BLaER1 treated with 17β-estradiol and CSF1 and Interleukin-3, amounts not matched to agents 10 nM and 100 nM (cell line): ENCODE results near the gene ACTL10.

Experiments used
- H3K27ac ChIP-seq, 11 experiments: shearing (Covaris generic); formaldehyde crosslinking; 2 replicates each; pipeline ENCODE4 v1.8.1; 2022
- H3K27me3 ChIP-seq, 11 experiments: shearing (Covaris generic); formaldehyde crosslinking; 2 replicates each; pipeline ENCODE4 v1.8.1; 2022
- H3K36me3 ChIP-seq, 11 experiments: shearing (Covaris generic); formaldehyde crosslinking; 2 replicates each; pipeline ENCODE4 v1.8.1; 2022
- H3K4me1 ChIP-seq, 10 experiments: shearing (Covaris generic); formaldehyde crosslinking; 2 replicates each; pipeline ENCODE4 v1.8.1; 2022
- H3K4me2 ChIP-seq, 11 experiments: shearing (Covaris generic); formaldehyde crosslinking; 2 replicates each; pipeline ENCODE4 v1.8.1; 2022
- H3K4me3 ChIP-seq, 10 experiments: shearing (Covaris generic); formaldehyde crosslinking; 2 replicates each; pipeline ENCODE4 v1.8.1; 2022
- H3K9ac ChIP-seq, 11 experiments: shearing (Covaris generic); formaldehyde crosslinking; 2 replicates each; pipeline ENCODE4 v1.8.1; 2022
- H3K9me3 ChIP-seq, 11 experiments: shearing (Covaris generic); formaldehyde crosslinking; replicated peaks in 1 of 11; 2 replicates each; pipeline ENCODE4 v1.8.1; 2022
- H4K20me1 ChIP-seq, 11 experiments: shearing (Covaris generic); formaldehyde crosslinking; 2 replicates each; pipeline ENCODE4 v1.8.1; 2022
- Cebpa-rat ChIP-seq, 11 experiments: shearing (Covaris generic); IDR thresholded peaks; 2 replicates each; pipeline ENCODE4 v1.8.1; 2022

ACTL10 gene

GRCh38 chr20:33684533-33685327, 18.0 kb downstream of the ACTL10 start:
- peak overlapping the region; percentile 71 to 88 (median 82) for H3K4me3 ChIP-seq
- H3K4me2 ChIP-seq: peak overlapping the region; percentile 76 to 98 (median 93)
- peak overlapping the region in 10 of 11 experiments; percentile 46 to 96 (median 95); a peak in 18 of 22 replicates for H3K27ac ChIP-seq
- no peak for TF ChIP-seq Cebpa-rat (IDR thresholded peaks at IDR 0.05)
- H3K27me3 ChIP-seq: no peaks in the 10 kb centered on the region
- H3K4me1 ChIP-seq: peaks cover 38 to 92% (median 89%) of the 10 kb centered on the region in 10 experiments
- peak overlapping the region; percentile 72 to 98 (median 95); a peak in 21 of 22 replicates for H3K9ac ChIP-seq
- H3K9me3 ChIP-seq: no peaks in the 10 kb centered on the region
- H4K20me1 ChIP-seq: peaks cover 0 to 60% (median 55%) of the 10 kb centered on the region in 11 experiments; a peak in 18 of 22 replicates
- H3K36me3 ChIP-seq: peaks cover 0 to 43% (median 19%) of the 10 kb centered on the region in 11 experiments; a peak in 16 of 22 replicates

- Histone ChIP-seq H3K4me3 (peak overlapping the region; percentile 71 to 88 (median 82)), H3K4me2 (peak overlapping the region; percentile 76 to 98 (median 93)), H3K9me3 (no peaks in the 10 kb centered on the region), H3K9ac (peak overlapping the region; percentile 72 to 98 (median 95); a peak in 21 of 22 replicates), H3K4me1 (peaks cover 46 to 90% (median 88%) of the 10 kb centered on the region in 10 experiments), H3K36me3 (peaks cover 0 to 35% (median 11%) of the 10 kb centered on the region in 11 experiments; a peak in 9 of 22 replicates), H3K27me3 (no peaks in the 10 kb centered on the region), H3K27ac (peak overlapping the region in 10 of 11 experiments; percentile 46 to 96 (median 95); a peak in 20 of 22 replicates), H4K20me1 (peaks cover 0 to 52% (median 47%) of the 10 kb centered on the region in 11 experiments; a peak in 18 of 22 replicates)
- TF ChIP-seq Cebpa-rat (IDR thresholded peaks at IDR 0.05): no peak
These were observed 18.8 kb downstream of the ACTL10 start for GRCh38 chr20:33685328-33686099.

GRCh38 chr20:33686100-33686983, 19.6 kb downstream of the ACTL10 start, which contains the start of gene E2F1:
Gene E2F1, minus strand, starts transcription at chr20:33686385. Its CDS starts 121 bp downstream, at chr20:33686264.
- no peak for TF ChIP-seq Cebpa-rat (IDR thresholded peaks at IDR 0.05)
- Histone ChIP-seq H3K36me3 (peaks cover 0 to 27% (median 9%) of the 10 kb centered on the region in 11 experiments; a peak in 7 of 22 replicates), H3K9ac (peak within 1 kb of the TSS; percentile 72 to 98 (median 95); a peak in 21 of 22 replicates), H3K9me3 (no peaks in the 10 kb centered on the region), H3K4me3 (peak within 1 kb of the TSS; percentile 71 to 88 (median 82)), H3K27me3 (no peaks in the 10 kb centered on the region), H4K20me1 (peaks cover 0 to 43% (median 38%) of the 10 kb centered on the region in 11 experiments; a peak in 18 of 22 replicates), H3K4me2 (peak within 1 kb of the TSS; percentile 84 to 98 (median 93)), H3K27ac (peak within 1 kb of the TSS; percentile 12 to 96 (median 95); a peak in 21 of 22 replicates), H3K4me1 (peaks cover 54 to 91% (median 88%) of the 10 kb centered on the region in 10 experiments)

GRCh38 chr20:33686984-33687366, 20.2 kb downstream of the ACTL10 start:
- no peaks in the 10 kb centered on the region for H3K27me3 ChIP-seq
- H3K4me3 ChIP-seq: peak overlapping the region in 8 of 10 experiments; percentile 35 to 88 (median 80); a peak in 13 of 20 replicates
- peaks cover 55 to 93% (median 90%) of the 10 kb centered on the region in 10 experiments for H3K4me1 ChIP-seq
- peak overlapping the region; percentile 82 to 96 (median 87) for H3K4me2 ChIP-seq
- TF ChIP-seq Cebpa-rat (IDR thresholded peaks at IDR 0.05): no peak
- peaks cover 0 to 37% (median 33%) of the 10 kb centered on the region in 11 experiments; a peak in 16 of 22 replicates for H4K20me1 ChIP-seq
- peaks cover 0 to 25% (median 9%) of the 10 kb centered on the region in 11 experiments; a peak in 7 of 22 replicates for H3K36me3 ChIP-seq
- H3K27ac ChIP-seq: peak overlapping the region; percentile 12 to 96 (median 85); a peak in 21 of 22 replicates
- no peaks in the 10 kb centered on the region for H3K9me3 ChIP-seq
- peak overlapping the region in 10 of 11 experiments; percentile 44 to 96 (median 58); a peak in 19 of 22 replicates for H3K9ac ChIP-seq

DNA sequence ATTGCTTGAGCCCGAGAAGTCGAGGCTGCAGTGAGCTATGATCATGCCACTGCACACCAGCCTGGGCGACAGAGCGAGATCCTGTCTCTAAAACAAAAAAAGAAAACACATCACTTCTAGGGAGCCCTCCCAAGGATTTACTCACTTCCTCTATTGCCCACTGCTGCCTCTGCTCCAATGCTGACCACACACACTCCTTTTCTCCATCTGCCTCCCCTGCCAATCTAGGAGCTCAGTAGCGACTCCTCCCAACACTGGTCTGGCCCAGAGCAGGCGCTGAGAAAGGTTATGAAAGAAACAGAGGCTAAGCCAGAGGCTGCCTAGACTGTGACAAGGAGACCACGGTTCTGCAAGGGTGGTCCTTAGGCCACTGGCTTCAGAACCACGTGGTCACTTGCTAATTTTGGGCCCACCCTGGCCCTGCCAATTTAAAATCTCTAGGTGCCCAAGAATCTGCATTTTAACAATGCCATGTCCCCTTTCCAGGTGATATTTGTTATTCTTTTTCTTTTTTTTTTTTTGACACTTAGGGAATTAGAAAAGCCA, 20.7 kb downstream of the ACTL10 start:
- Histone ChIP-seq H3K27me3 (no peaks in the 10 kb centered on the region), H3K4me3 (peak overlapping the region in 4 of 10 experiments; percentile 80 to 88 (median 84); a peak in 1 of 20 replicates), H3K4me1 (peaks cover 58 to 93% (median 90%) of the 10 kb centered on the region in 10 experiments), H3K36me3 (peaks cover 0 to 20% (median 9%) of the 10 kb centered on the region in 11 experiments; a peak in 7 of 22 replicates), H3K9me3 (no peaks in the 10 kb centered on the region), H3K4me2 (peak overlapping the region; percentile 82 to 96 (median 87)), H4K20me1 (peaks cover 0 to 32% (median 29%) of the 10 kb centered on the region in 11 experiments; a peak in 15 of 22 replicates), H3K27ac (peak overlapping the region; percentile 12 to 96 (median 85); a peak in 20 of 22 replicates), H3K9ac (peak overlapping the region in 10 of 11 experiments; percentile 44 to 96 (median 58); a peak in 19 of 22 replicates)
- no peak for TF ChIP-seq Cebpa-rat (IDR thresholded peaks at IDR 0.05)

DNA sequence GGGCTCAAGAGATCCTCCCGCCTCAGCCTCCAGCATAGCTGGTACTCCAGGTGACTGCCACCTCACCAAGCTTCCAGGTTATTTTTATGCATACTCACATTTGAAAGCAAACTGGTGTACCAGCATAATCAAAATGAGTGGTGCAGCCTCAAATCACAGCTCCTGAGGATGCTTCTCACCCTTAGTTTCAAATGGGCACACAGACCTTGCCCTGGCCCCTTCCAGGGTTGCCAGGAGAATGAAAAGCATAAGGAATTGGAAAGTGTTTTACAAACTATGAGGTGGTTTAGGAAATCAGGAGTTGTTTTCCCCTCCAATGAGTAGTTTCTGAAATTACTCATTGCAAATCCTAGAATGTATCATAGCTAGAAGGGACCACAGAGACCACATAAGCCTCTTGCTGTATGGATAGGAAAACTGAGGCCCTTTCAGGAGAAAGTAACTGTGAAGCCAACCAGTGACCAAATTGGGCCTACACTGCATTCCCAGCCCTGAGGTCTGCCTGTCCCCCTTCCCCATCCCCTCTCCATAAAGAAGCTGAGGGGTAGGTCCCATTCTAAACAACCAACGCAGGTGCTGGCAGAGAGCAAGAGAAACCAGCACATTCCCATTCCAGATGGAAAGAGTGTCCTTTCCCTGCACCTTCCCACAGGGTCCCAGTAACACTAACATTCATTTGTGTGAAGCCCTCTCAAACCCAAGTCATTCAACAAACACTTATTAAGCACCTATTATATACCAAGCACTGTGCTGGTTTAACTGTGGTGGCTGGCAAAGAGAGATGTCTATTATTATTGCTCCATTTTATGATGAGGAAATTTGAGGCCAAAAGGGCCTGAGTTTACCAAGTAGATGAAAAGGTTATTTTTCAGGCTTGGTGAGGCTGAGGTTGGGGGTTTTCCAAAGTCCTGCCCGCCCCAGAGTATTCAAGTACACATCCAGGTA, 21.5 kb downstream of the ACTL10 start:
- peak overlapping the region; percentile 82 to 96 (median 87); a peak in 21 of 22 replicates for H3K4me2 ChIP-seq
- H3K4me3 ChIP-seq: no peak overlapping the region
- peaks cover 61 to 93% (median 90%) of the 10 kb centered on the region in 10 experiments for H3K4me1 ChIP-seq
- no peaks in the 10 kb centered on the region for H3K27me3 ChIP-seq
- peaks cover 0 to 13% (median 5%) of the 10 kb centered on the region in 11 experiments; a peak in 6 of 22 replicates for H3K36me3 ChIP-seq
- peak overlapping the region in 9 of 11 experiments; percentile 34 to 96 (median 59); a peak in 16 of 22 replicates for H3K9ac ChIP-seq
- no peak for TF ChIP-seq Cebpa-rat (IDR thresholded peaks at IDR 0.05)
- H4K20me1 ChIP-seq: peaks cover 0 to 24% (median 20%) of the 10 kb centered on the region in 11 experiments; a peak in 15 of 22 replicates
- H3K27ac ChIP-seq: peak overlapping the region in 9 of 11 experiments; percentile 65 to 96 (median 85); a peak in 18 of 22 replicates
- no peaks in the 10 kb centered on the region for H3K9me3 ChIP-seq
